ENCODE data around the gene PNLDC1.

Gene PNLDC1, protein sequence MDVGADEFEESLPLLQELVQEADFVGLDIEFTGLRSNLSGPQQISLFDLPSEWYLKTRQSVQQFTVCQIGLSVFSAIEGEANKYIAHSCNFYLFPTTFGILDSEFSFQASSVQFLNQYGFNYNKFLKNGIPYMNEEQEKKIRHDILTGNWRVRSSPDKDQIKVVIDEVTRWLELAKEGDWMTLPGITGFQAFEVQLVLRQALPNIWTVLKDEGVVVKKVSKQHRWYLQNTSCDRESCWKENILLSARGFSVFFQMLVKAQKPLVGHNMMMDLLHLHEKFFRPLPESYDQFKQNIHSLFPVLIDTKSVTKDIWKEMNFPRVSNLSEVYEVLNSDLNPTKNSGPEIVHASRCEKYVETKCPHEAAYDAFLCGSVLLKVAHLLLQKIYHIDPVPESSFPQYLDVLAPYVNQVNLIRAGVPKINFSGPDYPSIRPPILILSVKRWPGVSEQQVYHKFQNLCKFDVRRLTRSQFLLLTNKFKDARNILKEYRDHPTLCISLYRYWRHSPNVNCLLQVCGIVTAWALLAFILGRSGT

DNA sequence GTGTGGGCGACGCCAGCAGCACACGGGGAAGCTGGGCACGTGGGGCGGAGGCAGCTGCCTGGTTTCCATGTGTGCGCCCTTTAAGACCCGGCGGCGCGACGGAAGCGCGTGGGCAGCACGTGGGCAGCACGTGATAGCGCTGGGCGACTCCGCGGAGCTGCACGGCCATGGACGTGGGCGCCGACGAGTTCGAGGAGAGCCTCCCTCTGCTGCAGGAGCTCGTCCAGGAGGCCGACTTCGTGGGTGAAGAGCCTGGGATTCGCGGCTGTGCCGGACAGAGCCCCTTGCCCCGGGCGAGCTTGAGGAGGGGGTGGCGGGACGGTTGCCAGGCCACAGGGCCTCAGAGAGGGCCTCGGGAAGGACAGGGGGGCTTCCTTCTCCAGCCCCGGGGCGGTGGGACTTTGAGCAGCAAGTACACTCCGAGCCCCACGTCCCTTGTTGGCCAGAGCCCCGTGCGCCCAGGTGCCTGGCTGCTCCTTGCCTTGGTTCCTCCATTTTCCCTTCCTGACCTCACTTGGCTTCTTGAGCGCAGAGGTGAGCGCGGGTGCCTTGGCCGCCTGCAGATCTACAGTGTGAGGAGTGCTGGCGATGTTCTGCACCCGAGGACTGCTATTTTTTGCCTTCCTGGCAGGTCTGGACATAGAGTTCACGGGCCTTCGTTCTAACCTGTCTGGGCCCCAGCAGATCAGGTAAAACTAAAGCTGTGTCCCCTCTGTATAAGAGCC is at the start of gene PNLDC1:
PNLDC1 (plus strand) TSS at position 136 of the 725 bp plus-strand sequence; CDS start at position 168, 32 bp downstream.
- DNase-seq (ENCODE audit: low read depth): no peak

DNA sequence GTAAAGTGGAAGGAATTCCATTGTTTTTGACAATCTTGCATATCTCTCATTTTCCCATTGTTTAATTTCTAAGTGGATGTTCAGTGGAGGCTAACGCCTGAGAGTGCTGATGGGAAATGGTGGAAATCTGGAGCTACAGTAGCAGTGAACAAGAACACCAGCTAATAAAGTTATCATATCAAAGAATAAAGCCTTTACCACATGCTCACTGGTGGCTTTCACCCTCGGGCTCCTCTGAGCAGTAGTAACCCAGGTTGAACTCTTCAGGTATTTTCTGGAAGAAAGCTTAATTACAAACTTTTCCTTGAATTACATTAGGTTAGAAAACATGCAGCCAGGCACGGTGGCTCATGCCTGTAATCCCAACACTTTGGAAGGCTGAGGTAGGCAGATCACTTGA is 48.6 kb upstream of the PNLDC1 start:
- DNase-seq (ENCODE audit: low read depth): no peak

DNA sequence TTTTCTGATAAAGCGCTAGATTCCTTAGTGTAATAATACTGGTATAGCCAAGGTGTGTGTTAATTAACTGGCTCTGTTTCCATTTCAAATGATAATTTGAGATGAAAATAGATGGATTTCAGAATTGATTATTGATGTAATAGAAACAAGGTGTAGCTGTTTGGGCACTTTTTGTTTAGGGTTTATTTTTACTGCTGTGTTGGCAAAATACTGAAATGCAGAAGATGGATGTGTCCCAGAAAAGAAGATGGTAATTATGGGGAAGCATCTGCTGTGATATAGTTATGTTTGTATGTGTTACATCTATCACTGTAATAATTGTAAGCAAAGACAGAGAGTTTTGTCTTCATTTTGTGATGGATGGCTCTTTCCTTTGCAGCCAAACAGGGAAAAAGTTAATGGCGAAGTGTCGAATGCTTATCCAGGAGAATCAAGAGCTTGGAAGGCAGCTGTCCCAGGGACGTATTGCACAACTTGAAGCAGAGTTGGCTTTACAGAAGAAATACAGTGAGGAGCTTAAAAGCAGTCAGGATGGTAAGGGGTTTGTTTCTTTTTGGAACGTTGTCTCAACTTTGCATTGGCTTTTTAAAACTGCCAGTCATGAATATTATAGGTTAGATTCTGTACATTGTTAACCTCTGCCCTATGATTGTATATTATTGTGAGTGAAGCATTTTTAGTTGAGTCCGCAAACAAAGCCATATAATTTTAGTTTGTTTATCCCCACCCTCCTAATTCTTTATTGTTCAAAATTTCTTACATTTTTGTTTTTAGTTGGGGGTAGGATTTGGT is 46.8 kb upstream of the PNLDC1 start:
- no peak for DNase-seq (ENCODE audit: low read depth)

DNA sequence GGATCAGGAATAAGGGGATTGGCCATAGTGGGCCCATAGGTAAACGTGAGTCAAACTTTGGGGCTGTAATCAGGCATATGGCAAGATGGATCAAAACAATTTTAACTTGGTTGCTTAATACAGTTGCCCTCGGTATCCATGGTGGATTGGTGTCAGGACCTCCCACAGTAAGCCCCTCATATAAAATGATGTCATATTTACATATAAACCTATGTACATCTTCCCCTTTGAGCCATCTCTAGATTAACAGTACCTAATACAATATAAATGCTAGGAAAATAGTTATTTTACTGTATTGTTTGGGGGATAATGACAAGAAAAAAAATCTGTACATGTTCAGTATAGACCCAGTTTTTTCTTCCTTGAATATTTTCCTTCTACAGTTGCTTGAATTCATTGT is 45.7 kb upstream of the PNLDC1 start:
- no peak for DNase-seq (ENCODE audit: low read depth)

DNA sequence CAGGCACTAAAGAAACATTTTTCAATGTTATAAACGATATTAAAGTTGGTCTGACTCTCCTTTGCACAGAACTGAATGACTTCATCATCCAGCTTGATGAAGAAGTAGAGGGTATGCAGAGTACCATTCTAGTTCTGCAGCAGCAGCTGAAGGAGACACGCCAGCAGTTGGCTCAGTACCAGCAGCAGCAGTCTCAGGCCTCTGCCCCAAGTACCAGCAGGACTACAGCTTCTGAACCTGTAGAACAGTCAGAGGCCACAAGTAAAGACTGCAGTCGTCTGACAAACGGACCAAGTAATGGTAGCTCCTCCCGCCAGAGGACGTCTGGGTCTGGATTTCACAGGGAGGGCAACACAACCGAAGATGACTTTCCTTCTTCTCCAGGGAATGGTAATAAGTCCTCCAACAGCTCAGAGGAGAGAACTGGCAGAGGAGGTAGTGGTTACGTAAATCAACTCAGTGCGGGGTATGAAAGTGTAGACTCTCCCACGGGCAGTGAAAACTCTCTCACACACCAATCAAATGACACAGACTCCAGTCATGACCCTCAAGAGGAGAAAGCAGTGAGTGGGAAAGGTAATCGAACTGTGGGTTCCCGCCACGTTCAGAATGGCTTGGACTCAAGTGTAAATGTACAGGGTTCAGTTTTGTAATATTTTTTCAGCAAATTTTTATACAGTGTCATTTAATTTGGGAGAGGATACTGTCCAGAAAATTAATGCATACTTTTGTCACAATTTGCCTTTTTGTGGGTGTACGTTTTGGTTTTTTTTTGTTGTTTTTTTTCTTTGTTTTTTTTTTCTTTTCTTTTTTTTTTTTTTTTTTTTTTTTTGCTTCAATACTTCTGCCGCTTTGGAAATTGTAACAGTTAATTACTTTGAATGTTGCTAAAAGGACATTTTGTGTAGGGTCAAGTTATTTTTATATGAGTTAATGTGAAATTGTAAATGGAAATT is 44.8 kb upstream of the PNLDC1 start:
- no peak for DNase-seq (ENCODE audit: low read depth)

DNA sequence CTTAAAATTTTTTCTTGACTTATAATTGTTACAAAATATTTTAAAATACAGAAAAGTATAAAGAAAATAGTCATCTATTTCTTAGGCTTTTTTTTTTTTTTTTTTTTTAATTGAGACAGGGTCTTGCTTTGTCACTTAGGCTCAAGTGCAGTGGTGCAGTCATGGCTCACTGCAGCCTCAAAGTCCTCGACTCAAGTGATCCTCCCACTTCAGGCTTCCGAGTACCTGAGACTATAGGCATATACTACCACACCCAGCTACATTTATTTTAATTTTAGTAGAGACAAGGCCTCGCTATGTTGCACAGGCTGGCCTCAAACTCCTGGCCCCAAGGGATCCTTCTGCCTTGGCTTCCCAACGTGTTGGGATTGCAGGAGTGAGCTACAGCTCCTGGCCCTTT is 43.6 kb upstream of the PNLDC1 start:
- no peak for DNase-seq (ENCODE audit: low read depth)

DNA sequence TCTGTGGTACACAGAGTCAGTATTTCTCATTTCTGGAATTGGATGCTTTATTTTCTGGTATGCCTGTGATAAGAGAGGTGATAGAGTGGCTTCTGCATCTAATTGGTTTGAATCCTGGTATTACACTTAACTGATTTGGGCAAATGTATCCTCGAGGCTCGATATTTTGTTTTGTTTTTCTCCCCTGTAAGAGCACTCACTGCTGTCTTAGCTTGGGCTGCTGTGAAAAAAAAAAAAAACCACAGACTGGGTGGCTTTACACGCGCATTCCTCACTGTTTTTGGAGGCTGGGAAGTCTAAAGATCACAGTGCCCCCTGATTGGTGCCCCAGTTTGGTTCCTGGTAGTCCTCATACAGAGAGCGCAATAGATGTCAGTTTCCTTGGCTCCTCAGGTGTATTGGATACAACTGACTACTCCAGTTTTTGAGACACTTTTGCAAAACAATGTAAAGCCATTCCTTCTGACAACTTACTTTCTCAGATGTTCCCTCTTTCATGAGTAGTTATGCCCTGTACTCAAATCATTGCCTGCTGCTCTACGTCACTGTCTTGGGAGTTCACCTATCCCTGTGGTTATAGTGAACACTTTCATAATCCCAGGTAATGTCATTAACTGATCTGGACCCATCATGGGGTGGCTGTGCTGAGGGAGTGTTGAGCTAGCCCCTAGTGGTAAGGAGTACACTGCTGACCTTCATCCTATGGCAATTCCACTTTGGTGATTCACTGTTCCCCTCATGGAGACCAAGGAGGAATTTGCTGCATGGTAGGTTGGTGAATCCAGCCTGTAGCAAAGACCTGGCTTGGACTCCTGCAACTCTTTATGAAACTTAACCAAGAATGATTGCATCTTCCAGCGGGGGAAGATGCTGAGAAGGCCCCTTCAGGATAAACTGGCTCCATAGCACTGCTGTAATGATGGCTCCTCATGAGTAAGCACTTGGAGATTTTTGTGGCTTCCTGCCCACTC is 41.8 kb upstream of the PNLDC1 start:
- no peak for DNase-seq (ENCODE audit: low read depth)

DNA sequence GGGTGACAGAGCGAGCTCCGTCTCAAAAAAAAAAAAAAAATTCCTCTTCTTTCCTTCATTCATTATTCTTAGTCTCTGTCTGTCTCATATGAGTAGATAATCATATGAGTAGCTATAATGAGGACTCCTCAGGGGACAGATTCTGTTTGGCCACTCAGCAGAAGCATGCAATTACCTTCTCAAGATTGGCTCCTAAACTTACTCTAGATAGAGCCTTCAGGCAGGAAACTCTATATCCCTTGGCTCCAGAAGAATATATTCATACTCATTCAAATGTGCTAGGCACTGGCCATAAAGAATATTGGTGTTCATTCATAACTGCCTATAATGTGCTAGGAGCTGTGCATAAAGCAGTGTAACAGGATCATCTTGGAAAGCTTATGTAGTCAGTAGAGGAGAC is 40.4 kb upstream of the PNLDC1 start:
- no peak for DNase-seq (ENCODE audit: low read depth)

DNA sequence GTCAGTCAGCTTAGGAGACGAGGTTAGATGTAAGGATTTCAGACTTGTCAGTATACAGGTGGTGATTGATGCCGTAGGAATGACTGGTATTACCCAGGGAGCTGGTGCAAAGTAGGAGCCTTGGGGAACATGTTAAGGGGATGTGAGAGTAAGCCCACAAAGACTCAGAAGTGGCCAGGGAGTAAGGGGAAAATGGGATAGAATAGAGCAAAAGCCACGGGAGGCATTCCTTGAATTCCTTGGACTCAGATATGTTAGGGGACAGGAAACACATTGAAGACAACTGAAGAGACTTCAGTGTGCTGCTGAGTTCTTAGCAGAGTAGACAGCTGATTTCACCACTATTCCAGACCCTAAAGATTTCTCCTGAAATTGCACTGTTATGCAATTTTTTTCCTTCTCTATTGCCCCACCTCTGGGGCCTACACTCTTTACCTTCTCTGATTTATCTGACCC is 39.4 kb upstream of the PNLDC1 start:
- DNase-seq (ENCODE audit: low read depth): no peak

DNA sequence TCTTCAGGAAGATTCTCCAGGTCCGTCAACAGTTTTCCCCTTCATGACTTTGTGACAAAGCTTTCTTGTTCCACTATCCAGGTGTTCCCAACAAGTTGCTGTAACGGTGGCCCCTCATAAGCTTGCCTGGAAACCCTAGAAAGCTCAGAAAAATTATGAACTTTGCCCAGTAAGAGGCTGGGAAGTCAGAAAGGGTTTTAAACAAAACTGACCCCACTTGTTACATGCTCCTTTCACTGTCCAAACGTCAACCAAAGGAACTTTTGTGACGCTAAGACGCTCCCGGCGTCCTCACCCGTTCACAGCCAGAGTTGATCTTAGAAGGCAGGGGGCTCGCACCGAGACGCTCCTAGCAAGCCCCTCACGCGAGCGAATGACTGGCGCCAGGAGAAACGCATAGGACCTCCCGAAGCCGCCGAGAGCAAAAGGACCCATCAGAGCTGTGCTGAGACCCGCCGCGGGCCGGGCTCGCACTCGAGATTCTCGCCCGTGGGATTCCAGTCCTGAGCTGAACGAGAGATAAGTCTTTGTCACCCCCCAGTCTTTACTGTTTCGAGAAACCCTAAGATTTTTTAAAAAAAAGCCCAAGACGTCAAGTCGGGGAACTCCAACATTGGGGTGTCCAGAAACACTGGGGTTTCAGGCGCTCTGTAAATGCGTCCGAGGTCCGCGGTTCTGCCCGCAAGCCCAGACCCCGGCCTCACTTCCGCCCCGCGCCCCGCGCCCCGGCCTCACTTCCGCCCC is 38.8 kb upstream of the PNLDC1 start:
- DNase-seq (ENCODE audit: low read depth): no peak

DNA sequence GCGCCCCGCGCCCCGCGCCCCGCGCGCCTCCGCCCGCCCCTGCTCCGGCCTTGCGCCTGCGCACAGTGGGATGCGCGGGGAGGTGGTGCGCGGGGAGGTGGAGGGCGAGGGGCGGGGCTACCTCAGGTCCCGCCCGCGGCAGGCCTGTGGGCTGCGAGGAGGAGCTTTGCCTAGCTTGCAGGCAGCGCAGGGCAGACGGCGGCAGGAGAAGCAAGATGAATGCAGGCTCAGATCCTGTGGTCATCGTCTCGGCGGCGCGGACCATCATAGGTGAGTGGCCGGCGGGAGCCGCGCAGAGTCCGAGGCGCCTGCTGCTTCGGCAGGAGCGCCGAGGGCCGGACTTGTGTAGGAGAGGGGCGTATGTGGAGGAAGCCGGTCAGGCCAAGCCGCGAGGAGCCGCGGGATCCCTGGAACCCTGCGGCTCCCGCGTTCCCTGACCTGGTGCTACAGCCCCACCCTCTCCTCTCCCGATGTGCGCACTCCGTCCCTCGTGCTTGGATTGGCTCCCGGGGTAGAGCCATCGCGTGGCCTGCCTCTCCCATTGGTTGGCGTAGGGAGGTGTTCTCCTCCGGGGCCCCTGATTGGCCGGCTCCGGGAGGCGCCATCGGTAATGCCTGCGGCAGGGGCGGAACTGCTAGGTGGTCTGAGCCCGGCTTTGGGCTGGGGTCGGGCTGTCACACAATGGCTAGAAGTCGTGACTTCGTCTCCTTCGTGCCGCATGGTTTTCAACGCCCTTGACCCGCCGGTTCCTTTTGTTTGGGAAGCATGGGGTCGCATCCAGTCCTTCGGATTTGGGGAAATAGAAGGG is 38.0 kb upstream of the PNLDC1 start, which contains the start of gene ACAT2:
ACAT2 (plus strand) TSS at position 173 of the 808 bp plus-strand sequence; CDS start at position 216, 43 bp downstream.
- DNase-seq (ENCODE audit: low read depth): peak; percentile 87

DNA sequence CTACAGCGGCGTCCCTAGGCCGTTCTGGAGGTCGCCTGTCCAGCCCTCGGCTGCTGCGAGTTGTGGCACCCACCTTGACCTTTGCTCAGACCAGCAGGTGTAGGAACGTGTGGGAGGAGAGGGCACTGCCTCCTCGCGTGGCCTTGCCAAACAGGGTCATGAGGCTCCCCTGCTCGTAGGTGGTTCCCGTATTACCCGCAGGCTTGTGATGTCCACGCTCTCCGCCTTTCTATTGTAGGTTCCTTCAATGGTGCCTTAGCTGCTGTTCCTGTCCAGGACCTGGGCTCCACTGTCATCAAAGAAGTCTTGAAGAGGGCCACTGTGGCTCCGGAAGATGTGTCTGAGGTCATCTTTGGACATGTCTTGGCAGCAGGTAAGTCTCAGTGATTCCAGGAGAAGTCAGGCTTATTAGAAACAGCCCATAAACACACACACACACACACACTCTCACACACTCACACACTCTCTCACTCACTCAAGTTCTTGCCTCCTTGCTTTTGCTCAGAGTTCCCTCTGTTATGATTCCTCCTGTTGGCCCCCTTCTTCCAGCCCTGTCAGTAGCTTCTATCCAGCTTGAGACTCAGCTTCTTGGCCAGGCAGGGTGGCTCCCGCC is 37.3 kb upstream of the PNLDC1 start:
- no peak for DNase-seq (ENCODE audit: low read depth)

DNA sequence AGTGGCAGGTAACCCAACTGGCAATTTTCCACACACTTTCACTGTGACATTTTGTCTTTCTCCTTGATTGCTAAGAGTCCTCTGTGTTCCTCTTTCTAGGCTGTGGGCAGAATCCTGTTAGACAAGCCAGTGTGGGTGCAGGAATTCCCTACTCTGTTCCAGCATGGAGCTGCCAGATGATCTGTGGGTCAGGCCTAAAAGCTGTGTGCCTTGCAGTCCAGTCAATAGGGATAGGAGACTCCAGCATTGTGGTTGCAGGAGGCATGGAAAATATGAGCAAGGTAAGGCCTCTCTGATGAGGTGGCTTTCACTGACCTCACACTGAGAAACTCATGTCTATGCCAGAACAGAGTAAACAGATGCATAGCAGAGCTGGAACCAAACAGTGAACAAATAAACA is 33.2 kb upstream of the PNLDC1 start:
- DNase-seq (ENCODE audit: low read depth): no peak

DNA sequence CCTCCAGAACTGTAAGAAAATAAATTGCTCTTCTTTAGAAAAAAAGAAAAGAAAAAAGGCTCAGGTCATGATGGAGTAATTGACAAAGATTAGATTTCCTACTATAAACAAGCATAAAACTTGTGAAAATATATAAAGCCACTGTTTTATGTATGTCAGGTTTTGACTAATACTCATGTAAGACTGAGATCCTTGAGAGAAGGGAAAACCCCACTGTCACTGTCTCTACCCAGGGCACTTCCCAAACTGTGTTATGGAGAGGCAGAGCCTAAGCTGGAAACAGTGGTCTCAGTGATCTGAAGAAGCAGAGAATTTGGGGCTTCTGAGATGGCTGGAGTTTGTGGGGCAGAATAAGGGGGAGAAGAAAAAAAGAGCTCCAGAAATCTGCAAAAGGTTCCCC is 30.6 kb upstream of the PNLDC1 start:
- DNase-seq (ENCODE audit: low read depth): no peak

DNA sequence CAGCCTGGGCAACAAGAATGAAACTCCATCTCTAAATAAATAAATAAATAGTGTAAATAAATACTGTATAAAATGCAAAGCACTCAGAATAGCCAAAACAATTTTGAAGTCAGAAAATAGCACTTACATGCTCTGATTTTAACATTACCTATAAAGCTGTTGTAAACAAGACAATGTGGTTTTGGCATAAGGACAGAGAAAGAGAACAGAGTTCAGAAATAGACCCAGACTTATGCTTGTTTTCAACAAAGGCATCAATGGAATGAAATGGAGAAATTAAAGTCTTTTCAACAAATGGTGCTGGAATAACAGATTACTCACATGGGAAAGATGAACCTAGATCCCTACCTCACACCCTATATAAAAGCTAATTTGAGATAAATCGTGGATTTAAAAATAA is 27.9 kb upstream of the PNLDC1 start:
- no peak for DNase-seq (ENCODE audit: low read depth)

DNA sequence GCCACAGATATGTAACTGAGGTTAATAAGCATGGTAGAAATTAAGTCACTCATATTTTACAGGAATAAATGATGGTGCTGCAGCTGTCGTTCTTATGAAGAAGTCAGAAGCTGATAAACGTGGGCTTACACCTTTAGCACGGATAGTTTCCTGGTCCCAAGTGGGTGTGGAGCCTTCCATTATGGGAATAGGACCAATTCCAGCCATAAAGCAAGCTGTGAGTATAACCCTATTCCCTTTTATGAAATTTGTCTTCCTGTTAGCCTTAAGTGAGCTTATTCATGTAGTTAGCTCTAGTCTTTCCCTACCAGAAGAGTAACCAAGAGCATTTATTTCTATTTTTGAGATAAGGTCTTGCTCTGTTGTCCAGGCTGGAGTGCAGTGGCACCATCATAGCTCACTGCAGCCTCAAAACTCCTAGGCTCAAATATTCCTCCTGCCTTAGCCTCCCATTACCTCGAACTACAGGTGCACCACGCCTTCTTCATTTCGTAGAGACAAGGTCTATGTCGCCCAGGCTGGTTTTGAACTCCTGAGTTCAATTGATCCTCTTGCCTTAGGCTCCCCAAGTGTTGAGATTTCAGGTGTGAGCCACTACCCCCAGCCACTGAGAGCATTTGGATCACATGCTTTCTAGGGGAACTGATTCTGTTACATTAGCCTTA is 22.7 kb upstream of the PNLDC1 start:
- DNase-seq (ENCODE audit: low read depth): no peak

DNA sequence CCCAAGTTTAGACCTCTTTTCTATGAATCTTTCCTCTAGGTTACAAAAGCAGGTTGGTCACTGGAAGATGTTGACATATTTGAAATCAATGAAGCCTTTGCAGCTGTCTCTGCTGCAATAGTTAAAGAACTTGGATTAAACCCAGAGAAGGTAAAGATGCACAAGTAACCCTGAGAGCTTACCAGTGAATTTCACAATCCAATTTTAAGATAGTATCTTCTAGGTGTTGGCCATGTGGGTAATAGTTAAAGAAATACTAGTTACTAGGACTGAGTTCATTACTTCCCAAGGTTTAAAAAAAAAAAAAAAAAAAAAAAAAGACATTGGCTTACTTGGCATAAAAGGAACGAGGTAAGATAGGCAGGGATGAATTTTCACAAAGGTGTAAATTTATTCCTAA is 21.9 kb upstream of the PNLDC1 start:
- no peak for DNase-seq (ENCODE audit: low read depth)

Measured in GM04504 (cell line).